GDM1 (cell line): ENCODE results near the gene RP2.

Experiments
- DNase-seq: peaks from one replicate; lab custom pipeline; 2025; lab: John Stamatoyannopoulos, UW

RP2 gene

DNA sequence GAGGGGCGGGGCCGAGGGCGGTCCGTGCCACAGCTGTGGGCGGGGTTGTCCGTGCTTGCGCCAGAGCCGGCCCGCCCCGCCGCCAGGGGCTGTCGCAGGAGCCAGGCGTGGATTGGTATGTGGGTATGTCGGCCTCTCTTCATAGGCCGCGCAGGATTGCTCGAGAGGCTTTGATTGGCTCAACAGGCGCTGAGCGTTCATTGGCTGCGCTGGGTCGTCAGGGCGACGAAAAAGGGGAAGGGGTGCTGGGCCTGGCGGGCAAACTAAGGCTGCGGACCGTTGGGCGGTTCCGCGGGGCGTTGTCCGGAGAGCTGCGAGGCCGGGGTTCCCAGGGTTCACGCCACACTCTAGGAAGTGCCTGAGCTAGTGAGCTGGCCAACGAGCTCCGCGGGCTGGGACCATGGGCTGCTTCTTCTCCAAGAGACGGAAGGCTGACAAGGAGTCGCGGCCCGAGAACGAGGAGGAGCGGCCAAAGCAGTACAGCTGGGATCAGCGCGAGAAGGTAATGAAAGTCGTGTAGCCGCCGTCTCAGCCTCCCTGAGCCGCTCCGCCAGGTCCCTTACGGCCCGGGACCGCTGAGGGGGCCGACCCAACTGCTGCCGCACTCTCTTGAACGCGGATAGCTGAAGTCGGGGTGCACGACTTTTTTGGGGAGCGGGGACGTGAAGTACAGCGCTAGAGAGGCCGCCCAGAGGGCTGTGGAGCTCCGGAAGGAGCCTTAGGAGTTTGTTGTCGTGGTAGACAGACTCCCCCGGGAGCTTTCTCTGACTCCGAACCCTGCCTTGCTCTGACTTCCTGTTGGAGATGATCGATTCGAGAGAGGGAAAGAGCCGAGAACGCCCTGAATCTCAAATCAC is at the start of gene RP2:
RP2 (plus strand) TSS at position 343 of the 857 bp plus-strand sequence; CDS start at position 401, 58 bp downstream.
- peak; percentile 90 for DNase-seq

DNA sequence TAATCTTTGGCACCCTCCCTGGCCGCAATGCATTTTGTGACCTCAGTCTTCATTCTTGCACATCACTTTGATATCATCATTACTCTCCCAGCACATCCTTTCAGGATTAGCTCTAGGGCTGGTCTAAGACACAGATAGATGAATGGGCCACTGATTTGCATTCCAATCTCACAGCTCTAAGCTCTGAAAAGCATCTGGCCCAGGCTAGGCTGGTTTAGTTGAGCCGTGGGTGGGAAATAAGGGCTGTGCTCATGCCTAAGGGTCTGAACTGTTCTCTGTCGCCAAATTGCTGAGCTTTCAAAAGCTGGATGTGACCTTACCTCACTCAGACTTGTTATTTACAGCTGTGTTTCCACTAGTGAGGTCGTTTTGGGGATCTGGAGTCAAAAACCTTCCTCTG is 47.9 kb upstream of the RP2 start:
- DNase-seq, result no peak

GRCh38 chrX:46791927-46792809 is 44.7 kb upstream of the RP2 start:
- DNase-seq, result peak; percentile 29

GRCh38 chrX:46792810-46793188 is 44.0 kb upstream of the RP2 start:
- DNase-seq, result no peak

DNA sequence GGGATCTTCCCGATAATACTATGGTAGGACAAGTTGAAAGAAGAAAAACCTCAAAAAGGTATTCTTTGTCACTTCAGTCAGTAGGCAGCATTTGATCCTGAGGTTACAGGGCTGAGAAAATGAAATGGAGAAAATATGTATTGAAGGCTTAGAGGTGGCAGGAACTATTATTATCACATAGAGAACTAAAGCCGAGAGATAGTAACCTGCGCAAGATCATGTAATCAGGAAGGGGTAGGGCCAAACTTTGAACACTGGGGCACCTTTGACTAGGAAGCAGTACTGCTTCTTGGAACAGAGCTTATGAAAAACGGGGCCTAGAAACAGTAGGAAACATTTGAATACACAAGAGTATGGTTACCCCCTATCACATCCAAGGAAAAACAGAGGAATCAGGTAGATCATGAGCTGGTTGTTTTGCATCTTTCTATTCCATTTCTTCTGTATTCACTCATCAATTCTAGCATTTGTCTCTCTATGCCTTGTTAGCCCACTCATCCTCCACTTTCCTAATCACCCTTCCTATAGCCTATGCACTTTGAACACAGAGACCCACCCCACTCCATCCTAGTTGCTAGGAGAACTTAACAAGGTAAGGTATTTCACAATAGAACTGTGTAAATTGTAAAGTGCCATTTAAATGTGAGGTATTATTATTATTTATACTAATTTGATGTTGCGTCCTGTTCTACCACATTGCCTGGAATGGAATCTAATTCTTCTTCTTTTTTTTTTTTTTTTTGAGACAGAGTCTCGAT is 43.3 kb upstream of the RP2 start:
- DNase-seq, result no peak

- peak; percentile 53 for DNase-seq
Measured at GRCh38 chrX:46796574-46797191, 40.2 kb upstream of the RP2 start.

GRCh38 chrX:46803140-46803539 is 33.7 kb upstream of the RP2 start:
- no peak for DNase-seq

GRCh38 chrX:46805270-46805669 is 31.6 kb upstream of the RP2 start:
- no peak for DNase-seq

DNA sequence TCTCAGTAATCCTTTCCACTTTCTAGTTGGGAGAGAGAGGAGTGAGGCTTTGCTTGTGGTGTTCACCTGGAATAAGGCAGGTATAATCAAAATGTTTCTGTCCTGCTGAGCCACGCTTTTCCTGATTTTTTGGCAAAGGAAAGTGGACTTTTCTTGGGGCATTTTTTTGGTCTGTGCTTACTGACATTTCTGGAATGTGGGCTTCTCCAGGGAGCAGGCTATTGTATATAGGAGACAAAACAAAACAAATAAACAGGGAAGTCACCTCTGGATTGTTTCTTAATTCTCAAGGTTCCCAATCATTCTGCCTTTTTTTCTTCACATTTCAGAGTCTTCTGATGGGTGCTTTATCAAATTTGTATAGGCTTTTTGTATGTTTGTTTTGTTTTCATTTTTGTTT is 25.7 kb upstream of the RP2 start:
- DNase-seq, result no peak

- no peak for DNase-seq
Measured at GRCh38 chrX:46812445-46812844, 24.4 kb upstream of the RP2 start.

- no peak for DNase-seq
Measured at GRCh38 chrX:46814966-46815365, 21.9 kb upstream of the RP2 start.

GRCh38 chrX:46819136-46819535 is 17.7 kb upstream of the RP2 start:
- no peak for DNase-seq

DNA sequence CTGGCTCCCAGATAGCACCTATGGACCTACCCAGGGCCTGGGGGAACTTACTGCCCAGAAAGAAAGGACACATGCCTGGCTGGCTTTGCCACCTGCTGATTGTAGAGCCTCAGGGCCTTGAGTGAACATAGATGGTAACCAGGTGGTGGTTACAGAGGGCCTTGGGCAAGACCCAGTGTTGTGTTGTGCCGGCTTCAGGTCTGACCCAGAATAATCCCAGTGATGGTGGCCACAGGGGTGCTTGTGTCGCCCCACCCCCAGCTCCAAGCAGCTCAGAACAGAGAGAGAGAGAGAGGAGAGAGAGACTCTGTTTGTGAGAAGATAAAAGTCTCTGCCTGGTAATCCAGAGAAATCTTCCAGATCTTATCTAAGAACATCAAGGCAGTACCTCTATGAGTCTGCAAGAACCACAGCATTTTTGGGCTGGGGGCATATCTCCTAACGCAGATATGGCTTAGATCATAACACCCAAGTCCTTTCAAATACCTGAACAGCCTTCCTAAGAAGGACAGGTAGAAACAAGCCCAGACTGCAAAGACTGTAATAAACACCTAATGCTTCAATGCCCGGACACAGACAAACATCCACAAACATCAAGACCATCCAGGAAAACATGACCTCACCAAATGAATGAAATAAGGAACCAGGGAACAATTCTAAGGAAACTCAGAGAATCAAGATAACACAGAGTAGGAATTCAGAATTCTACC is 16.3 kb upstream of the RP2 start:
- DNase-seq, result no peak

DNA sequence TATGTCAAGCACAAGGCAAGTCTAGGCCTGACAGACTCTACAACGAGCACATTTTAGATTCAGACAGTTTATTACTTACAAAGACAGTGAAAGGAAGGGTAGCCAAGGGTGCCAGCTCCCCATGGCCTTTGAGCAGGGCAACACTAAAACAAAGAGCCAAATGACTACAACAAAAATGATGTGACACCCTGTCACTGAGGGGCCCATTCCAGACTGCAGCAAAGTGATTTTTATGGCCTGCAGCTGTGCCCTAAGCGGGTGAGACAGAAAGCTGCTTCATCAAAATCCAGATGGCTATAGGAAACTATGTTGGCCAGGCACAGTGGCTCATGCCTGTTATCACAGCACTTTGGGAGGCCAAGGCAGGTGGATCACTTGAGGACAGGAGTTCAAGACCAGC is 13.4 kb upstream of the RP2 start:
- no peak for DNase-seq

DNA sequence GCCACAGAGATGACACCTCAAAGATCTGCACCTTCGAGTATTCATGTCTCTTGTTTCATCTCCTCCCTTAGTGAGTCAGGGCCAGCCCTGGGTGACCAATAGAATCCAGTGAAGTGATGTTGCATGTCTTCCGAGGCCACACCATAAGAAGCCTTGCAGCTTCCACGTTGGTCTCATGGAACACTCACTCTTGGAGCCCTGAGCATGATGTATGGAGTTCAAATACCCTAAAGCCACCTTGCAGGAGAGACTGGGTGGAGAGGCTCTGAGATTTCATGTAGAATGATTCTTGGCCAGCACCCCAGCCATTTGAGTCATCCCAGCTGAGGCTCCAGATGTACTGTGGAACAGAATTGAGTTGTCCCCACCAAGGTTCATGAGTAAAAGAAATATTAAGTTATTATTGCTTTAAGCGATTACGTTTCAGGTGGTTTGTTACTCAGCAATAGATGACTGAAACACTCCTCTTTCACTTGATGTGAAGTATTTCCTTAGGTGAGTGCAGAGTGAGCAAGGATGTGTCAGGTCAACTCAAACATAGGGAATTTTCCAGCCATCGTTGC is 5.0 kb upstream of the RP2 start:
- DNase-seq, result no peak

DNA sequence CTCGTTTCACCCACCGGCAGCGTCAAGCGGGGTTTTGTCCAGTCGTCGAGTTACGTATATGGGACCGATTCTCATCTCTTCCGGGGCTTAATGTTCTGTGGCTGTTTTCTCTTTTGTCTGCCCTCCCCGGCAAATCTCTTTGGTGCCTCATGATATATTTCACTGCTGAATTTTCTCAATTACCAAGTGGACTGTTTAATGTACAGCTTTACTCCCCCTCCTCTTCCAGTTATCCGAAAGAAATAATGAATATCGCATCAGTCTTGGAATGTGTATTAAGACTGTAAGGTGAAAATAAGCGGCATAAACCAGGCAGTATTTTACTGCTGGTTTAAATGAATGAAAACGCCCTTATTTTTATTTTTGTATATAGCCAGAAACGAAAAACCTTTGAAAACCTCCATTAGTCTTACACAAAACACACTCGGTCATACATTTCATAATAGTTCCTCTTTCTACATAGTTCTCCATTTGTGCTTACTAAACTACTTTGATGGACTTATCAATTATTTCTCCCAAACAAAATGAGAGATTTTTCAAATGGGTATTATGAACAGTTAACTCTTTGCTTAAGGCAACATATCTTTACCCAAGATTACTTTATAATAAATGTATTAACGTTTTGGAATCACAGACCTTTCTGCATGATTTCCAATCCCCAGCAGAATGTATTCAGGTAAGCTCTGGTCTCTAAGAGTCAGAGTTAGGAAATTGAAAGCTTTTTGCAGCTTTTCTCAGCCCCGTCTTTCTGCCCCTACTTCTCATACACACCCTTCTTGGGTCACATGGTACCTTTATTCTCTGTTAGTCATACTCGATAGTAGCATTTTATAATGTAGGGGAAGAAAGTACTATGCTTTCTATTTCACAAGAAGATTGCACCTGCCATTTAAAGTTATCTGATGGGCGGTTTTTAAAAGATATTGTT is 979 bp downstream of the RP2 start:
- no peak for DNase-seq

DNA sequence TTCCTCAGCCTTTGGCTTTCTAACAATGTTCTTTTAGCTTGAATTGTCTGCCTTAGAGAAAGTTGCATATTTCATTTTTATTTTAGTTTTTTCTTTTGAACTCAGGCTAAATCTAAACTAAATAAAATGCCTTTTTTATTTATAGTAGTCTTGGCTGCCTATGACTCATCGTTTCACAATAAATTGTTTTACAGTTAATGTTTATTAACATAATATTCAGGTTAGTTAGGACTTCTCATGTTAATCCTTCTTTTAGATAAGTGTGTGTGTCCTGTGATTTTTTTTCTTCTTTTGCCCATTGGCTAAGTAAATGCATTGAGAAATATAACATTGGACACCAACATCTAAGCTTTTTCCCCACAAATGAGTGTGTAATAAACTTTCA is 1.6 kb downstream of the RP2 start:
- DNase-seq, result no peak

DNA sequence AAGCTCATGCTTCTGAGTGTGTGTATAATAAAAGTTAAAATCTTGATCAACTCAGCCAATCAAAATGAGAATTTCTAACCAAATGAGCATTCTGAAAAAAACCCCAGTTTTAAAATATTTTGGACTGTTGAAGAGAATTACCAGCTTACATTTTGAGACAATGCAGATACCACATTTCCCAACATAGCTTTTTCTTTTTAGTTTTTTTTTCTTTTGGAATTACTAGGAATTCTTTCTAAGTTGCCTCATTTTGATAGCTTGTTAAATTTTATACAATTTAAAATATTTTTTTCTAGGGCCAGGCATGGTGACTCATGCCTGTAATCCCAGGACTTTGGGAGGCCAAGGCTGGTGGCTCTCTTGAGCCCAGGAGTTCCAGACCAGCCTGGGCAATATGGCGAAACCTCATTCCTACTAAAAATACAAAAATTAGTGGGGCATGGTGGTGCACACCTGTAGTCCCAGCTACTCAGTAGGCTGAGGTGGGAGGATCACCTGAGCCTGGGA is 2.2 kb downstream of the RP2 start:
- no peak for DNase-seq

GRCh38 chrX:46840946-46841345 is 4.1 kb downstream of the RP2 start:
- no peak for DNase-seq

- DNase-seq, result no peak
Measured at GRCh38 chrX:46841346-46841745, 4.5 kb downstream of the RP2 start.
